Glomerular endothelial cell (primary cell): ENCODE results near the gene CPZ. TPM values are rescaled to one million over a fixed set of nuclear protein-coding genes. Genes with fewer than 3 reads are reported as not detected.

ENCODE experiments used
- DNase-seq: peaks from one replicate; pipeline ENCODE4 v3.0.0-alpha.2; 2011; ENCODE audit warnings: low read depth, low spot score; ENCODE audit errors: extremely low read depth
- total RNA-seq: library from RNA; depleted of rRNA; stranded (reverse); fragments of >200 nt; gene quantifications from 2 replicates; pipeline ENCODE4 v1.2.3, GENCODE V29; 2015

The CPZ gene
- total RNA-seq: 0.64 TPM in 1 of 2 replicates, not detected in the other

- no peak for DNase-seq
Observed at GRCh38 chr4:8592366-8593263, at the start of gene CPZ. TSS of gene CPZ (plus strand) at chr4:8592765. CDS start at chr4:8592834, 69 bp downstream.

- no peak for DNase-seq
Observed at GRCh38 chr4:8542776-8543525, 49.6 kb upstream of the CPZ start.

GRCh38 chr4:8543623-8544022, 48.9 kb upstream of the CPZ start:
- DNase-seq: no peak

GRCh38 chr4:8544282-8544681, 48.3 kb upstream of the CPZ start:
- no peak for DNase-seq

GRCh38 chr4:8544741-8545438, 47.7 kb upstream of the CPZ start:
- no peak for DNase-seq

GRCh38 chr4:8545439-8545765, 47.2 kb upstream of the CPZ start:
- no peak for DNase-seq

GRCh38 chr4:8546766-8547107, 45.8 kb upstream of the CPZ start:
- no peak for DNase-seq

- DNase-seq: no peak
Observed at GRCh38 chr4:8547108-8547911, 45.3 kb upstream of the CPZ start.

GRCh38 chr4:8547912-8548730, 44.4 kb upstream of the CPZ start:
- DNase-seq: no peak

GRCh38 chr4:8548731-8549351, 43.7 kb upstream of the CPZ start:
- DNase-seq: no peak

- DNase-seq: no peak
Observed at GRCh38 chr4:8549352-8549931, 43.1 kb upstream of the CPZ start.

GRCh38 chr4:8550691-8551090, 41.9 kb upstream of the CPZ start:
- no peak for DNase-seq

- DNase-seq: no peak
Observed at GRCh38 chr4:8552024-8552423, 40.5 kb upstream of the CPZ start.

- DNase-seq: no peak
Observed at GRCh38 chr4:8552581-8553205, 39.9 kb upstream of the CPZ start.

GRCh38 chr4:8553216-8553615, 39.3 kb upstream of the CPZ start:
- no peak for DNase-seq

GRCh38 chr4:8553991-8554405, 38.6 kb upstream of the CPZ start:
- DNase-seq: no peak

- no peak for DNase-seq
Observed at GRCh38 chr4:8554555-8555100, 37.9 kb upstream of the CPZ start.

- no peak for DNase-seq
Observed at GRCh38 chr4:8555716-8556115, 36.8 kb upstream of the CPZ start.
